ENCODE data around the gene SYTL2. TPM values are rescaled to one million over a fixed set of nuclear protein-coding genes. Genes with fewer than 3 reads are reported as not detected.

Gene SYTL2
- total and polyA plus RNA-seq, 2 experiments from 2014 or later, result 3.4 to 7.2 TPM

DNA sequence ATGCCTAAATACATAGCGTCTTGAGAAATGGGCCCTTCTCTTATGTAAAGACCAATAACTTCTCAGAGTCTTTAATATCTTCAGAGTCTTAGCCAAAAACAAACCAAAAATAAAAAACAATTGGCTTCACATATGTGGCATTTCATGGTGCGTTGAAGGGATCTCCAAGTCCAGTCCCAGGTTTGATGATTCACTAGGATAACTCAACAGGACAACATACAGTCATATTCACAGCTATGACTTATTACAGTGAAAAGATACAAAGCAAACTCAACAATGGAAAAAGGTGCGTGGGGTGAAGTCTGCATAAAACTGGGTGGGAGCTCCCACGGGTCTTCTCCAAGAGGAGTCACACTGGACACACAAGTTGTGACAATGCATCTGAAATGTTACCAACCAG is 12.6 kb downstream of the SYTL2 start (continued):
- no peak for TF ChIP-seq POLR2AphosphoS5 (IDR thresholded peaks at IDR 0.05; ENCODE audit: low read depth)
- TF ChIP-seq STAT1 (IDR thresholded peaks at IDR 0.05; ENCODE audit: unreplicated experiment), result no peak

DNA sequence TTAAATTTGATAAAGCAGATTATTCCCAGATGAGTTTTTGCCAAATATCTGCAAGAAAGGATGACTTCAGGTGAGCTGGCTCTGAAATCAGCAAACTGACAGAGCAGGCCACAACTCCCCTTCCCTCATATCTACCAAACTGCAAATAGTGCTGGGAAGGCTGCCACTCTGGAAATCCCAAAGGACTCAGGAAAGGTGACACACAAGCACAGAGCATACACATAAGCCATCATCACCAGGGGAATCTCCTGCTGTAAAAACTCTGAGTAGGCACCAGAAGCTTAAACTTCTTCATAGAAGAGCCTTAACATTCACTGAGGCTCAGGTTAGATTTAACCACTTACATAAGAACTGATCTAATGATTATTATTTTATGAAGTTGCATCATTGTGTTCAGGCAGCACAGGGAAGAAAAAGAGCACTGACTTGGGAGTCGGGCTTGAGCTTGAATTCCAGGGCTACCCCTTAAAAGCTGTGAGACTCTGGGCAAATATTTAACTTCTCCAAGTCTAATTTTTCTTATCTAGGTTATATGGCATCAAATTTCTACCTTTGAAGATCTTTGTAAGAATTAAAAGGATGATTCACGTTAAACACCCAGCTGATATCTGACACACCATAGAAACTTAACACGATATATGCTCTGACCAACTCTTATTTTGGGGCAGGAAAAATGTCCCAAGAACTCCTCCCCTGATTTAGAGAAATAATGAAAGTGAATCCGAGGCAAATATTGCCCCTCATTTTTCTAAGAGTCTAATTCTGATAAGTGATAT is 15.0 kb downstream of the SYTL2 start:
- Mint-ChIP-seq H3K36me3 (ENCODE audit: low read depth) (no peaks in the 10 kb centered on the region), H3K27me3 (ENCODE audit: insufficient read depth, low read depth, poor library complexity) (peaks cover 3% of the 10 kb centered on the region), H3K4me3 (no peak overlapping the region), H3K27ac (no peak overlapping the region), H3K4me1 (no peaks in the 10 kb centered on the region), H3K9me3 (no peaks in the 10 kb centered on the region)
- H3F3A ChIP-seq (replicated peaks; ENCODE audit: low read depth), result no peaks in the 10 kb centered on the region
- DNase-seq (ENCODE audit: low spot score) (no peak), ATAC-seq (no peak)
- H3K27ac ChIP-seq (ENCODE audit: low read depth), result no peak overlapping the region
- TF ChIP-seq, protein P1, sequence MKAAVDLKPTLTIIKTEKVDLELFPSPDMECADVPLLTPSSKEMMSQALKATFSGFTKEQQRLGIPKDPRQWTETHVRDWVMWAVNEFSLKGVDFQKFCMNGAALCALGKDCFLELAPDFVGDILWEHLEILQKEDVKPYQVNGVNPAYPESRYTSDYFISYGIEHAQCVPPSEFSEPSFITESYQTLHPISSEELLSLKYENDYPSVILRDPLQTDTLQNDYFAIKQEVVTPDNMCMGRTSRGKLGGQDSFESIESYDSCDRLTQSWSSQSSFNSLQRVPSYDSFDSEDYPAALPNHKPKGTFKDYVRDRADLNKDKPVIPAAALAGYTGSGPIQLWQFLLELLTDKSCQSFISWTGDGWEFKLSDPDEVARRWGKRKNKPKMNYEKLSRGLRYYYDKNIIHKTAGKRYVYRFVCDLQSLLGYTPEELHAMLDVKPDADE (IDR thresholded peaks at IDR 0.05), result no peak
- TF ChIP-seq EZH2phosphoT487 (IDR thresholded peaks at IDR 0.05; ENCODE audit: unreplicated experiment) (no peak), JUNB (IDR thresholded peaks at IDR 0.05; ENCODE audit: unreplicated experiment) (no peak), ZNF331 (CRISPR knock-in tag; IDR thresholded peaks at IDR 0.05; ENCODE audit: low read depth) (no peak), EZH2 (IDR thresholded peaks at IDR 0.05; ENCODE audit: low read depth, unreplicated experiment) (no peak), ZNF114 (CRISPR knock-in tag; IDR thresholded peaks at IDR 0.05) (no peak), NANOG (IDR thresholded peaks at IDR 0.05; ENCODE audit: borderline replicate concordance) (no peak)
- TF ChIP-seq, protein P2, sequence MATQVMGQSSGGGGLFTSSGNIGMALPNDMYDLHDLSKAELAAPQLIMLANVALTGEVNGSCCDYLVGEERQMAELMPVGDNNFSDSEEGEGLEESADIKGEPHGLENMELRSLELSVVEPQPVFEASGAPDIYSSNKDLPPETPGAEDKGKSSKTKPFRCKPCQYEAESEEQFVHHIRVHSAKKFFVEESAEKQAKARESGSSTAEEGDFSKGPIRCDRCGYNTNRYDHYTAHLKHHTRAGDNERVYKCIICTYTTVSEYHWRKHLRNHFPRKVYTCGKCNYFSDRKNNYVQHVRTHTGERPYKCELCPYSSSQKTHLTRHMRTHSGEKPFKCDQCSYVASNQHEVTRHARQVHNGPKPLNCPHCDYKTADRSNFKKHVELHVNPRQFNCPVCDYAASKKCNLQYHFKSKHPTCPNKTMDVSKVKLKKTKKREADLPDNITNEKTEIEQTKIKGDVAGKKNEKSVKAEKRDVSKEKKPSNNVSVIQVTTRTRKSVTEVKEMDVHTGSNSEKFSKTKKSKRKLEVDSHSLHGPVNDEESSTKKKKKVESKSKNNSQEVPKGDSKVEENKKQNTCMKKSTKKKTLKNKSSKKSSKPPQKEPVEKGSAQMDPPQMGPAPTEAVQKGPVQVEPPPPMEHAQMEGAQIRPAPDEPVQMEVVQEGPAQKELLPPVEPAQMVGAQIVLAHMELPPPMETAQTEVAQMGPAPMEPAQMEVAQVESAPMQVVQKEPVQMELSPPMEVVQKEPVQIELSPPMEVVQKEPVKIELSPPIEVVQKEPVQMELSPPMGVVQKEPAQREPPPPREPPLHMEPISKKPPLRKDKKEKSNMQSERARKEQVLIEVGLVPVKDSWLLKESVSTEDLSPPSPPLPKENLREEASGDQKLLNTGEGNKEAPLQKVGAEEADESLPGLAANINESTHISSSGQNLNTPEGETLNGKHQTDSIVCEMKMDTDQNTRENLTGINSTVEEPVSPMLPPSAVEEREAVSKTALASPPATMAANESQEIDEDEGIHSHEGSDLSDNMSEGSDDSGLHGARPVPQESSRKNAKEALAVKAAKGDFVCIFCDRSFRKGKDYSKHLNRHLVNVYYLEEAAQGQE (IDR thresholded peaks at IDR 0.05; ENCODE audit: unreplicated experiment), result no peak
- H3K27me3 ChIP-seq (ENCODE audit: insufficient read depth), result no peaks in the 10 kb centered on the region
- H4K20me1 ChIP-seq (replicated peaks; ENCODE audit: insufficient read depth), result no peaks in the 10 kb centered on the region
- no peaks in the 10 kb centered on the region for H3K9me2 ChIP-seq (ENCODE audit: insufficient read depth)
- H3K4me3 ChIP-seq, result no peak overlapping the region
- H2AFZ ChIP-seq, result peak overlapping the region; percentile 39; the same call in 1 of the 2 replicates
- H3K36me3 ChIP-seq (ENCODE audit: insufficient read depth), result no peaks in the 10 kb centered on the region
- H3K4me1 ChIP-seq (ENCODE audit: insufficient read depth), result no peaks in the 10 kb centered on the region
- H3K4me2 ChIP-seq, result no peak overlapping the region
- H3K79me2 ChIP-seq (replicated peaks; ENCODE audit: insufficient read depth), result no peaks in the 10 kb centered on the region

Measured in GM23338 (cell line).